ENCODE data around the gene MAOA.

- no peak for TF ChIP-seq CTCF (IDR thresholded peaks at IDR 0.05)
- TF ChIP-seq POLR2AphosphoS5 (IDR thresholded peaks at IDR 0.05) = no peak
These were observed 29.1 kb downstream of the MAOA start for GRCh38 chrX:43685221-43685620.

Data from esophagus muscularis mucosa (tissue), 3 donors.